GM19372 (cell line): ENCODE results near the gene IL12B.
"Not testable (repeated sequence)": the region's sequence is repeated elsewhere in the genome, so short reads cannot be mapped to it uniquely, and the experiment has no call there.

Experiments
- ATAC-seq: cut with Tn5 transposase; IDR thresholded peaks from one replicate; pipeline ENCODE4 v1.9.1; 2021; ENCODE audit warnings: mild to moderate bottlenecking, low read depth, moderate library complexity; ENCODE audit not compliant: unreplicated experiment

The IL12B gene

GRCh38 chr5:159301466-159301865, 28.8 kb downstream of the IL12B start:
- no peak for ATAC-seq

GRCh38 chr5:159297300-159297699, 33.0 kb downstream of the IL12B start:
- ATAC-seq, result not testable (repeated sequence)

- no peak for ATAC-seq
These were observed 35.4 kb downstream of the IL12B start for GRCh38 chr5:159294921-159295320.

- ATAC-seq, result no peak
These were observed 39.5 kb downstream of the IL12B start for GRCh38 chr5:159290741-159291140.

GRCh38 chr5:159286420-159287035, 43.8 kb downstream of the IL12B start:
- no peak for ATAC-seq

- no peak for ATAC-seq
These were observed 55.6 kb downstream of the IL12B start for GRCh38 chr5:159274676-159275075.

GRCh38 chr5:159273923-159274322, 56.4 kb downstream of the IL12B start:
- ATAC-seq, result no peak

- no peak for ATAC-seq
These were observed 60.6 kb downstream of the IL12B start for GRCh38 chr5:159269723-159270122.

- not testable (repeated sequence) for ATAC-seq
These were observed 63.5 kb downstream of the IL12B start for GRCh38 chr5:159266764-159267163.
